HEK293 (cell line): ENCODE measurements around the gene LDLR.

Experiments used
- CTCF ChIA-PET: fragments of 350-600 bp; formaldehyde crosslinking; extraction: SDS; loops from one replicate; lab custom pipeline; 2021; ENCODE audit warnings: antibody characterized with exemption; lab: Yijun Ruan, JAX
- POLR2A ChIA-PET: fragments of 300-600 bp; formaldehyde crosslinking; extraction: SDS; loops from one replicate; lab custom pipeline; 2020; ENCODE audit warnings: antibody characterized with exemption, inconsistent platforms; lab: Yijun Ruan, JAX
- H3K27ac ChIP-seq: fragments of 200-500 bp; sonication (Bioruptor generic); 2 replicates; pipeline ENCODE4 v1.5.1; 2014; ENCODE audit warnings: low read depth, low read length, control low read depth, inconsistent platforms; ENCODE audit errors: extremely low read depth
- H3K36me3 ChIP-seq, 2 experiments: fragments of 200-500 bp in 1 of 2; sonication (Bioruptor generic) in 1 of 2; 1 replicate in 1 of 2; 2 replicates in 1 of 2; pipeline ENCODE4 v1.5.1; 2014 to 2017; ENCODE audit warnings: inconsistent platforms in 2 of 2, low read length in 2 of 2; ENCODE audit not compliant: control insufficient read depth in 2 of 2, insufficient read depth in 1 of 2
- H3K4me1 ChIP-seq: fragments of 200-500 bp; sonication (Bioruptor generic); 2 replicates; pipeline ENCODE4 v1.5.1; 2014; ENCODE audit warnings: mild to moderate bottlenecking, low read length, inconsistent platforms; ENCODE audit not compliant: control insufficient read depth, insufficient read depth
- H3K4me3 ChIP-seq: 2 replicates; pipeline ENCODE4 v1.5.1; 2011; ENCODE audit warnings: low read depth, mild to moderate bottlenecking, control low read depth, low read length, moderate library complexity
- H3K9me3 ChIP-seq: fragments of 200-500 bp; sonication (Bioruptor generic); 2 replicates; pipeline ENCODE4 v1.5.1; 2014; ENCODE audit warnings: low read depth, low read length, inconsistent platforms; ENCODE audit not compliant: control insufficient read depth, insufficient read depth
- ELK4 ChIP-seq: IDR thresholded peaks from 2 replicates; pipeline ENCODE4 v1.6.1; 2011; ENCODE audit warnings: mild to moderate bottlenecking, low read depth, low read length, borderline replicate concordance
- FEZF1 ChIP-seq: fragments of 450-650 bp; formaldehyde crosslinking; IDR thresholded peaks from 2 replicates; pipeline ENCODE4 v1.5.1; 2016; ENCODE audit warnings: missing biosample characterization, missing genetic modification characterization
- GLI2 ChIP-seq: fragments of 450-650 bp; formaldehyde crosslinking; IDR thresholded peaks from 2 replicates; pipeline ENCODE4; 2017; ENCODE audit warnings: missing biosample characterization, missing genetic modification characterization, low read depth, borderline replicate concordance
- HOXA7 ChIP-seq: sonication (generic); formaldehyde crosslinking; IDR thresholded peaks from 2 replicates; pipeline ENCODE4 v1.8.1; 2022; ENCODE audit warnings: missing genetic modification reagents, borderline replicate concordance
- SP2 ChIP-seq: fragments of 450-650 bp; formaldehyde crosslinking; IDR thresholded peaks from 2 replicates; pipeline ENCODE4 v1.5.1; 2016; ENCODE audit warnings: missing biosample characterization, missing genetic modification characterization
- ZBTB17 ChIP-seq: fragments of 450-650 bp; formaldehyde crosslinking; IDR thresholded peaks from 2 replicates; pipeline ENCODE4 v1.5.1; 2016; ENCODE audit warnings: missing biosample characterization, missing genetic modification characterization
- ZBTB8A ChIP-seq: fragments of 450-650 bp; formaldehyde crosslinking; IDR thresholded peaks from 2 replicates; pipeline ENCODE4 v1.5.1; 2016; ENCODE audit warnings: missing biosample characterization, missing genetic modification characterization
- ZEB2 ChIP-seq: fragments of 450-650 bp; formaldehyde crosslinking; IDR thresholded peaks from 2 replicates; pipeline ENCODE4 v1.5.1; 2016; ENCODE audit warnings: missing biosample characterization, missing genetic modification characterization
- ZIC2 ChIP-seq: fragments of 450-650 bp; formaldehyde crosslinking; IDR thresholded peaks from 2 replicates; pipeline ENCODE4 v1.5.1; 2016; ENCODE audit warnings: missing biosample characterization, missing genetic modification characterization
- ZNF121 ChIP-seq: fragments of 450-650 bp; formaldehyde crosslinking; IDR thresholded peaks from 2 replicates; pipeline ENCODE4 v1.5.1; 2016; ENCODE audit warnings: missing biosample characterization, missing genetic modification characterization
- ZNF138 ChIP-seq: fragments of 450-650 bp; formaldehyde crosslinking; IDR thresholded peaks from 2 replicates; pipeline ENCODE4 v1.5.1; 2016; ENCODE audit warnings: missing biosample characterization, missing genetic modification characterization, borderline replicate concordance
- ZNF211 ChIP-seq: fragments of 450-650 bp; formaldehyde crosslinking; IDR thresholded peaks from 2 replicates; pipeline ENCODE4 v1.5.1; 2016; ENCODE audit warnings: low read depth, missing biosample characterization, missing genetic modification characterization
- ZNF266 ChIP-seq: fragments of 450-650 bp; formaldehyde crosslinking; IDR thresholded peaks from 2 replicates; pipeline ENCODE4 v1.5.1; 2016; ENCODE audit warnings: missing biosample characterization, missing genetic modification characterization, low read depth
- ZNF335 ChIP-seq: fragments of 450-650 bp; formaldehyde crosslinking; conservative IDR thresholded peaks from 2 replicates; pipeline ENCODE4 v1.5.1; 2016; ENCODE audit warnings: missing biosample characterization, missing genetic modification characterization
- ZNF354C ChIP-seq: fragments of 450-650 bp; formaldehyde crosslinking; IDR thresholded peaks from 2 replicates; pipeline ENCODE4 v1.5.1; 2016; ENCODE audit warnings: missing biosample characterization, missing genetic modification characterization, low read depth, borderline replicate concordance
- ZNF701 ChIP-seq: fragments of 450-650 bp; formaldehyde crosslinking; IDR thresholded peaks from 2 replicates; pipeline ENCODE4 v1.5.1; 2016; ENCODE audit warnings: missing biosample characterization, missing genetic modification characterization
- ZNF791 ChIP-seq: fragments of 450-650 bp; formaldehyde crosslinking; IDR thresholded peaks from 2 replicates; pipeline ENCODE4 v1.5.1; 2016; ENCODE audit warnings: missing biosample characterization, missing genetic modification characterization
- ZSCAN18 ChIP-seq: fragments of 450-650 bp; formaldehyde crosslinking; IDR thresholded peaks from 2 replicates; pipeline ENCODE4 v1.5.1; 2016; ENCODE audit warnings: missing biosample characterization, missing genetic modification characterization
- ZSCAN23 ChIP-seq: fragments of 450-650 bp; formaldehyde crosslinking; IDR thresholded peaks from 2 replicates; pipeline ENCODE4 v1.5.1; 2016; ENCODE audit warnings: missing biosample characterization, missing genetic modification characterization
- TF ChIP-seq, protein P1 (sequence below): fragments of 450-650 bp; formaldehyde crosslinking; IDR thresholded peaks from 2 replicates; pipeline ENCODE4 v1.5.1; 2016; ENCODE audit warnings: missing biosample characterization, missing genetic modification characterization
- TF ChIP-seq, protein P2 (sequence below): fragments of 450-650 bp; formaldehyde crosslinking; conservative IDR thresholded peaks from 2 replicates; pipeline ENCODE4 v1.5.1; 2016; ENCODE audit warnings: low read depth, missing biosample characterization, missing genetic modification characterization

The LDLR gene

DNA sequence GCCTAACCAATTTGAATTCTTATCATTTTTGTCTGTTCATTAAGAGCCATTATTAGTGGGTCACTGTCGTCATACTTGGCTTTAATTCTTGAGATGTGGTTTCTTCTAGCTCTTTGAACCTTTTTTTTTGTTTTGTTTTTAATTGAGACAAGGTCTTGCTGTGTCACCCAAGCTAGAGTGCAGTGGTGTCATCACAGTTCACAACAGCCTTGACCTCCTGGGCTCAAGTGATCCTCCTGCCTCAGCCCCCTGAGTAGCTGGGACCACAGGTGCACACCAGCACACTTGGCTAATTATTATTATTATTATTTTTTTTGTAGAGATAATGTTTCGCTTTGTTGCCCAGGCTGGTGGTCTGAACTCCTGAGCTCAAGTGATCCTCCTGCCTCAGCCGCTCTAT, 25.8 kb upstream of the LDLR start:
- ChIA-PET CTCF (interaction anchor here (0.5 to 1.4 kb wide), 2 partner anchors 28 to 62 kb away, joined by 4 to 6 read pairs; no protein-coding TSS in a partner anchor), POLR2A (no interaction called here)
- Histone ChIP-seq H3K9me3 (no peaks in the 10 kb centered on the region), H3K4me3 (no peak overlapping the region), H3K4me1 (no peaks in the 10 kb centered on the region), H3K27ac (no peak overlapping the region), H3K36me3 (peaks cover 8 to 63% of the 10 kb centered on the region in 2 experiments; a peak in 2 of 3 replicates)
- no peak for TF ChIP-seq ZNF335 (tag by site-specific recombination)
- TF ChIP-seq ZNF121 (tag by site-specific recombination): no peak
- TF ChIP-seq, protein P1, sequence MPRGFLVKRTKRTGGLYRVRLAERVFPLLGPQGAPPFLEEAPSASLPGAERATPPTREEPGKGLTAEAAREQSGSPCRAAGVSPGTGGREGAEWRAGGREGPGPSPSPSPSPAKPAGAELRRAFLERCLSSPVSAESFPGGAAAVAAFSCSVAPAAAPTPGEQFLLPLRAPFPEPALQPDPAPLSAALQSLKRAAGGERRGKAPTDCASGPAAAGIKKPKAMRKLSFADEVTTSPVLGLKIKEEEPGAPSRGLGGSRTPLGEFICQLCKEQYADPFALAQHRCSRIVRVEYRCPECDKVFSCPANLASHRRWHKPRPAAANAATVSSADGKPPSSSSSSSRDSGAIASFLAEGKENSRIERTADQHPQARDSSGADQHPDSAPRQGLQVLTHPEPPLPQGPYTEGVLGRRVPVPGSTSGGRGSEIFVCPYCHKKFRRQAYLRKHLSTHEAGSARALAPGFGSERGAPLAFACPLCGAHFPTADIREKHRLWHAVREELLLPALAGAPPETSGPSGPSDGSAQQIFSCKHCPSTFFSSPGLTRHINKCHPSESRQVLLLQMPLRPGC (tag by site-specific recombination): no peak
- no peak for TF ChIP-seq ZNF791 (tag by site-specific recombination)
- no peak for TF ChIP-seq ZSCAN23 (tag by site-specific recombination)
- no peak for TF ChIP-seq ZNF354C
- TF ChIP-seq, protein P2, sequence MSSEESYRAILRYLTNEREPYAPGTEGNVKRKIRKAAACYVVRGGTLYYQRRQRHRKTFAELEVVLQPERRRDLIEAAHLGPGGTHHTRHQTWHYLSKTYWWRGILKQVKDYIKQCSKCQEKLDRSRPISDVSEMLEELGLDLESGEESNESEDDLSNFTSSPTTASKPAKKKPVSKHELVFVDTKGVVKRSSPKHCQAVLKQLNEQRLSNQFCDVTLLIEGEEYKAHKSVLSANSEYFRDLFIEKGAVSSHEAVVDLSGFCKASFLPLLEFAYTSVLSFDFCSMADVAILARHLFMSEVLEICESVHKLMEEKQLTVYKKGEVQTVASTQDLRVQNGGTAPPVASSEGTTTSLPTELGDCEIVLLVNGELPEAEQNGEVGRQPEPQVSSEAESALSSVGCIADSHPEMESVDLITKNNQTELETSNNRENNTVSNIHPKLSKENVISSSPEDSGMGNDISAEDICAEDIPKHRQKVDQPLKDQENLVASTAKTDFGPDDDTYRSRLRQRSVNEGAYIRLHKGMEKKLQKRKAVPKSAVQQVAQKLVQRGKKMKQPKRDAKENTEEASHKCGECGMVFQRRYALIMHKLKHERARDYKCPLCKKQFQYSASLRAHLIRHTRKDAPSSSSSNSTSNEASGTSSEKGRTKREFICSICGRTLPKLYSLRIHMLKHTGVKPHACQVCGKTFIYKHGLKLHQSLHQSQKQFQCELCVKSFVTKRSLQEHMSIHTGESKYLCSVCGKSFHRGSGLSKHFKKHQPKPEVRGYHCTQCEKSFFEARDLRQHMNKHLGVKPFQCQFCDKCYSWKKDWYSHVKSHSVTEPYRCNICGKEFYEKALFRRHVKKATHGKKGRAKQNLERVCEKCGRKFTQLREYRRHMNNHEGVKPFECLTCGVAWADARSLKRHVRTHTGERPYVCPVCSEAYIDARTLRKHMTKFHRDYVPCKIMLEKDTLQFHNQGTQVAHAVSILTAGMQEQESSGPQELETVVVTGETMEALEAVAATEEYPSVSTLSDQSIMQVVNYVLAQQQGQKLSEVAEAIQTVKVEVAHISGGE (tag by site-specific recombination): no peak
- no peak for TF ChIP-seq GLI2
- no peak for TF ChIP-seq HOXA7 (CRISPR knock-in tag)
- TF ChIP-seq ZNF138: no peak
- no peak for TF ChIP-seq ZNF701 (tag by site-specific recombination)
- TF ChIP-seq ZSCAN18: no peak
- no peak for TF ChIP-seq SP2 (tag by site-specific recombination)
- no peak for TF ChIP-seq ELK4
- TF ChIP-seq ZIC2 (tag by site-specific recombination): no peak
- TF ChIP-seq FEZF1 (tag by site-specific recombination): no peak
- TF ChIP-seq ZNF211 (tag by site-specific recombination): no peak
- no peak for TF ChIP-seq ZNF266 (tag by site-specific recombination)
- no peak for TF ChIP-seq ZBTB17 (tag by site-specific recombination)

DNA sequence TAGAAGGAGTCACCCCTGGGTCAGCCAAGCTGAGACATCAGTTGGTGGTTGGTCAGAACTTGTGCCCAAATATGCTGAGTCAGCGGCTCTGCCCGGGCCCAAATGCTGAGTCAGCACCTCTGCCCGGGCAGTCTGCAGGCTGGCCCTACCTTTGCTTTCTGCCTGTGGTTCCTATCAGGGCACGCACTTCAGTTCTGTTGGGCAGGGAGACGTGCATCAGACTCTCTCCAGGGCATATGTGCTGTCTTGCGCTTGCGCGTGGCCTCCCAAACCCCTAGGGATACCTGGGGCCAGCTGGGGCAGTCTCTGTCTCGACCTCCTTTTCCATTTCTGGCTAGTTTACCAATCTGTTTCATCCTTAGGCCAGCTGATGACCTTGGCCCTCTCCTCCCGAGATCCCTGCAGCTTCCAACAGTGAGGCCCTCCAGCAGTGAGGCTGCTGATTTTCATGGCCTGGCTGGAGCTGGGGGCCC, 24.4 kb upstream of the LDLR start:
- no peaks in the 10 kb centered on the region for H3K4me1 ChIP-seq
- POLR2A ChIA-PET: no interaction called here
- TF ChIP-seq ZNF791 (tag by site-specific recombination) (no peak), ZEB2 (tag by site-specific recombination) (no peak), ZBTB8A (tag by site-specific recombination) (0 out of 2 replicates have a peak, but pooled peaks have one; percentile 25), ZIC2 (tag by site-specific recombination) (peak; percentile 62)
- CTCF ChIA-PET: interaction anchor here (0.6 to 1.0 kb wide), 2 partner anchors 29 to 65 kb away, joined by 3 to 6 read pairs; no protein-coding TSS in a partner anchor
- H3K27ac ChIP-seq: no peak overlapping the region
- H3K4me3 ChIP-seq: no peak overlapping the region
- H3K9me3 ChIP-seq: no peaks in the 10 kb centered on the region
- peaks cover 8 to 51% of the 10 kb centered on the region in 2 experiments; a peak in 2 of 3 replicates for H3K36me3 ChIP-seq
